Spleen (tissue), 11 donors: Measurements from ENCODE around the gene ERC2. TPM values are rescaled to one million over a fixed set of nuclear protein-coding genes. Genes with fewer than 3 reads are reported as not detected.

Experiments
- DNase-seq: peaks from one replicate; pipeline ENCODE4 v3.0.0-alpha.2; 2020
- H3K27ac ChIP-seq, 8 donors: fragments of 200-600 bp; sonication (generic) in 7 of 8; 1 replicate in 4 of 8; 2 replicates in 4 of 8; pipeline versions ENCODE4 v1.5.0 to v1.8.0; 2016 to 2021; ENCODE audit warnings: inconsistent platforms in 4 of 8, mild to moderate bottlenecking in 4 of 8, moderate library complexity in 1 of 8
- H3K27me3 ChIP-seq, 7 donors: fragments of 200-600 bp; sonication (generic) in 6 of 7; replicated peaks in 1 of 7; 1 replicate in 4 of 7; 2 replicates in 3 of 7; pipeline versions ENCODE4 v1.5.0 to v1.8.0; 2016 to 2021; ENCODE audit warnings: inconsistent platforms in 3 of 7, mild to moderate bottlenecking in 1 of 7
- H3K36me3 ChIP-seq, 6 donors: fragments of 200-600 bp; sonication (generic) in 5 of 6; 1 replicate in 4 of 6; 2 replicates in 2 of 6; pipeline versions ENCODE4 v1.5.0 to v1.8.0; 2016 to 2021; ENCODE audit warnings: inconsistent platforms in 2 of 6
- H3K4me1 ChIP-seq, 6 donors: fragments of 200-600 bp; sonication (generic) in 5 of 6; 1 replicate in 3 of 6; 2 replicates in 3 of 6; pipeline versions ENCODE4 v1.5.0 to v1.8.0; 2016 to 2021; ENCODE audit warnings: inconsistent platforms in 3 of 6
- H3K4me3 ChIP-seq, 8 donors: fragments of 200-600 bp; sonication (generic) in 7 of 8; 1 replicate in 4 of 8; 2 replicates in 4 of 8; pipeline versions ENCODE4 v1.5.0 to v1.8.0; 2016 to 2021; ENCODE audit warnings: inconsistent platforms in 4 of 8, mild to moderate bottlenecking in 4 of 8, moderate library complexity in 2 of 8
- H3K9me3 ChIP-seq, 8 donors: fragments of 200-600 bp; sonication (generic) in 7 of 8; 1 replicate in 4 of 8; 2 replicates in 4 of 8; pipeline versions ENCODE4 v1.5.0 to v1.8.0; 2016 to 2021; ENCODE audit warnings: inconsistent platforms in 4 of 8
- POLR2A ChIP-seq, 3 donors: fragments of 450-650 bp; IDR thresholded peaks; one replicate each; pipeline ENCODE4 v1.5.1; 2017; ENCODE audit warnings: antibody characterized with exemption in 3 of 3, mild to moderate bottlenecking in 1 of 3
- POLR2AphosphoS5 ChIP-seq, 3 donors: sonication (generic); formaldehyde crosslinking; IDR thresholded peaks; one replicate each; pipeline ENCODE4 v1.5.1; 2017; ENCODE audit warnings: antibody characterized with exemption in 3 of 3
- WGBS, 5 donors: extraction: QIAGEN DNeasy Blood & Tissue Kit in 3 of 5; methylation state at CpG; one replicate each; pipeline versions ENCODE4 v1.1.5 to v1.1.7; 2013 to 2018; 5-methylcytosine and 5-hydroxymethylcytosine counted together
- intact Hi-C: fragments of 100-400 bp; cut with DNase I; formaldehyde crosslinking; loops from one replicate; pipeline ENCODE4 v1.15.0; 2023; ENCODE audit warnings: low total_unique reads
- polyA plus RNA-seq, 3 donors: library from polyadenylated mRNA; stranded (reverse); fragments of 200-250 nt; gene quantifications; one replicate each; pipeline ENCODE4 v1.2.1, GENCODE V29; 2013
- total RNA-seq, 7 donors: library from RNA; depleted of rRNA in 3 of 7; stranded (reverse); fragments of >200 nt in 3 of 7; fragmentation: NEBNext Ultra II Directional in 4 of 7; extraction: Animal tissue kit (Norgen Biotek cat#: 25700) in 4 of 7; gene quantifications; one replicate each; pipeline versions ENCODE4 v1.1.0 to v1.2.1, GENCODE V29; 2016 to 2021
- TF ChIP-seq, protein P1 (sequence below), 11 experiments: fragments of 200-600 bp in 7 of 11; fragments of 450-650 bp in 4 of 11; sonication (generic) in 4 of 11; IDR thresholded peaks in 8 of 11; conservative IDR thresholded peaks in 3 of 11; 1 replicate in 7 of 11; 2 replicates in 4 of 11; pipeline versions ENCODE4 v1.4.0 to v1.8.0; 2016 to 2021; ENCODE audit warnings: antibody characterized with exemption in 11 of 11, inconsistent platforms in 4 of 11, mild to moderate bottlenecking in 1 of 11
- donor health status: healthy with polysubstance abuse.
- donor health status: DM: no; HTN: no; CAD: no; lungs with moderate emphysema.
- donor health status: DM: no; HTN: no; CAD: no.
- donor health status: Bipolar disorder and iron deficiency.
- donor health status: healthy.
- donor health status: DM: no; HTN: no; CAD: no.
- donor health status: DM: yes; HTN: yes; CAD: no.

Gene ERC2
- total and polyA plus RNA-seq, 10 donors = 0.04 to 4.9 (median 0.39) TPM

- WGBS, 5 donors = 71 to 82% (median 73%) methylated on average over 5 of the region's 5 CpGs
- Histone ChIP-seq H3K36me3 (no peaks in the 10 kb centered on the region), H3K4me1 (no peaks in the 10 kb centered on the region), H3K9me3 (no peaks in the 10 kb centered on the region), H3K4me3 (no peak overlapping the region), H3K27me3 (no peaks in the 10 kb centered on the region), H3K27ac (no peak overlapping the region)
- TF ChIP-seq POLR2A (IDR thresholded peaks at IDR 0.05) = no peak
- TF ChIP-seq, protein P1, sequence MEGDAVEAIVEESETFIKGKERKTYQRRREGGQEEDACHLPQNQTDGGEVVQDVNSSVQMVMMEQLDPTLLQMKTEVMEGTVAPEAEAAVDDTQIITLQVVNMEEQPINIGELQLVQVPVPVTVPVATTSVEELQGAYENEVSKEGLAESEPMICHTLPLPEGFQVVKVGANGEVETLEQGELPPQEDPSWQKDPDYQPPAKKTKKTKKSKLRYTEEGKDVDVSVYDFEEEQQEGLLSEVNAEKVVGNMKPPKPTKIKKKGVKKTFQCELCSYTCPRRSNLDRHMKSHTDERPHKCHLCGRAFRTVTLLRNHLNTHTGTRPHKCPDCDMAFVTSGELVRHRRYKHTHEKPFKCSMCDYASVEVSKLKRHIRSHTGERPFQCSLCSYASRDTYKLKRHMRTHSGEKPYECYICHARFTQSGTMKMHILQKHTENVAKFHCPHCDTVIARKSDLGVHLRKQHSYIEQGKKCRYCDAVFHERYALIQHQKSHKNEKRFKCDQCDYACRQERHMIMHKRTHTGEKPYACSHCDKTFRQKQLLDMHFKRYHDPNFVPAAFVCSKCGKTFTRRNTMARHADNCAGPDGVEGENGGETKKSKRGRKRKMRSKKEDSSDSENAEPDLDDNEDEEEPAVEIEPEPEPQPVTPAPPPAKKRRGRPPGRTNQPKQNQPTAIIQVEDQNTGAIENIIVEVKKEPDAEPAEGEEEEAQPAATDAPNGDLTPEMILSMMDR (IDR thresholded peaks at IDR 0.05 in 8 of 11, conservative IDR thresholded peaks at IDR 0.05 in 3 of 11) = no peak
- TF ChIP-seq POLR2AphosphoS5 (IDR thresholded peaks at IDR 0.05) = no peak
- intact Hi-C loops = no loop called here
- no peak for DNase-seq
Observed at GRCh38 chr3:55540579-55540978, 927.7 kb downstream of the ERC2 start.

DNA sequence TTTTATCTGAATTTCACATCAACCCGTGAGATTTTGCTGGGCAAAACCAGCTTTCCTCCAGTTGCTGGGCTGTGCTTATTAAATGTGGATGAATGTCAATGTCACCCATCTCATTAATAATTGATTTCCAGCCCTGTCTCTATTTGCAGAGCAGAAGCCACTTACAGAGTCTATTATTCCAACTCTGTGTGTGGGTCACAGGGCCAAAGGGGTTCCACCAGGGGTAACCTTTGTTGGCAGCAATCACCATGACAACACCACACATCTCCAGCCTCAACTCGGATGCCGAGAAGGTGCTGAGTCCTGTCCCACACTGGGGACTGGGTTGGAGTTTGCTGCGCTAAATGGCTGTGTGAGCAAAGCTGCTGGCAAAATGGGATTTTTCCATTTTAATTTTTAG lies 930.1 kb downstream of the ERC2 start:
- intact Hi-C loops = no loop called here
- no peaks in the 10 kb centered on the region for H3K4me1 ChIP-seq
- H3K27ac ChIP-seq = no peak overlapping the region
- no peak for TF ChIP-seq POLR2AphosphoS5 (IDR thresholded peaks at IDR 0.05)
- TF ChIP-seq POLR2A (IDR thresholded peaks at IDR 0.05) = no peak
- TF ChIP-seq, protein P1 (IDR thresholded peaks at IDR 0.05 in 8 of 11, conservative IDR thresholded peaks at IDR 0.05 in 3 of 11) = no peak
- DNase-seq = no peak
- no peaks in the 10 kb centered on the region for H3K27me3 ChIP-seq
- H3K9me3 ChIP-seq = no peaks in the 10 kb centered on the region
- WGBS, 5 donors = 81 to 93% (median 90%) methylated on average over 3 to 4 of the region's 4 CpGs
- H3K36me3 ChIP-seq = no peaks in the 10 kb centered on the region
- H3K4me3 ChIP-seq = no peak overlapping the region

GRCh38 chr3:55537563-55537962 lies 930.7 kb downstream of the ERC2 start:
- no peak overlapping the region for H3K27ac ChIP-seq
- H3K36me3 ChIP-seq = no peaks in the 10 kb centered on the region
- no peak for TF ChIP-seq POLR2AphosphoS5 (IDR thresholded peaks at IDR 0.05)
- H3K9me3 ChIP-seq = no peaks in the 10 kb centered on the region
- intact Hi-C loops = no loop called here
- H3K4me1 ChIP-seq = no peaks in the 10 kb centered on the region
- DNase-seq = no peak
- 89 to 98% (median 93%) methylated on average over 3 of the region's 3 CpGs for WGBS, 5 donors
- H3K4me3 ChIP-seq = no peak overlapping the region
- H3K27me3 ChIP-seq = no peaks in the 10 kb centered on the region

GRCh38 chr3:55537129-55537528 lies 931.1 kb downstream of the ERC2 start:
- intact Hi-C loops = no loop called here
- no peak for TF ChIP-seq POLR2A (IDR thresholded peaks at IDR 0.05)
- TF ChIP-seq, protein P1 (IDR thresholded peaks at IDR 0.05 in 8 of 11, conservative IDR thresholded peaks at IDR 0.05 in 3 of 11) = no peak
- no peak for TF ChIP-seq POLR2AphosphoS5 (IDR thresholded peaks at IDR 0.05)
- no peak for DNase-seq
- Histone ChIP-seq H3K36me3 (no peaks in the 10 kb centered on the region), H3K4me3 (no peak overlapping the region), H3K27me3 (no peaks in the 10 kb centered on the region), H3K9me3 (no peaks in the 10 kb centered on the region), H3K27ac (no peak overlapping the region), H3K4me1 (no peaks in the 10 kb centered on the region)
- 81 to 93% (median 90%) methylated on average over 7 of the region's 7 CpGs for WGBS, 5 donors

- no peak overlapping the region for H3K27ac ChIP-seq
- no peaks in the 10 kb centered on the region for H3K27me3 ChIP-seq
- H3K4me3 ChIP-seq = no peak overlapping the region
- intact Hi-C loops = no loop called here
- no peaks in the 10 kb centered on the region for H3K4me1 ChIP-seq
- TF ChIP-seq POLR2A (IDR thresholded peaks at IDR 0.05) (no peak), POLR2AphosphoS5 (IDR thresholded peaks at IDR 0.05) (no peak)
- TF ChIP-seq, protein P1 (IDR thresholded peaks at IDR 0.05 in 8 of 11, conservative IDR thresholded peaks at IDR 0.05 in 3 of 11) = no peak
- no peak for DNase-seq
- no peaks in the 10 kb centered on the region for H3K36me3 ChIP-seq
- WGBS, 5 donors = 44 to 76% (median 66%) methylated on average over 2 of the region's 2 CpGs
- no peaks in the 10 kb centered on the region for H3K9me3 ChIP-seq
Observed at GRCh38 chr3:55534876-55535275, 933.4 kb downstream of the ERC2 start.
